Measurements from ENCODE around the gene SCD. TPM values are rescaled to one million over a fixed set of nuclear protein-coding genes. Genes with fewer than 3 reads are reported as not detected.

The SCD gene
- total and polyA plus RNA-seq, 4 donors = 43.4 to 1,255 (median 234) TPM

DNA sequence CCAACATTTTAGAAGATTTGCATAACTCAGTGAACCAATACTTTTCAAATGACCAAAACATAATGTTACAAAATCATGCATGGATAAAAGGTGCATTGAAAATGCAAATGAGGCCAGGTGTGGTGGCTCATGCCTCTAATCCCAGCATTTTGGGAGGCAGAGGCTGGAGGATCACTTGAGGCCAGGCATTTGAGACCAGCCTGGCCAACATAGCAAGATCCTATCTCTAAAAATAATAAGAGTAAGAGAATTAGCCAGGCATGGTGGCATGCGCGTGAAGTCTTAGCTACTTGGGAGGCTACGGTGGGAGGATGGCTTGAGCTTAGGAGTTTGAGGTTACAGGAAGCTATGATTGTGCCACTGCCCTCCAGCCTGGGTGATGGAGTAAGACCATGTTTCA is 33.4 kb downstream of the SCD start:
- no peaks in the 10 kb centered on the region for H3K27me3 ChIP-seq (ENCODE audit: control insufficient read depth in 4 of 4, insufficient read depth in 4 of 4, low read length in 3 of 4)
- H3K9ac ChIP-seq (ENCODE audit: low read depth in 1 of 2, low read length in 2 of 2) = no peak overlapping the region
- H3K4me1 ChIP-seq (ENCODE audit: control insufficient read depth in 4 of 4, insufficient read depth in 4 of 4, low read length in 3 of 4) = peaks cover 0 to 7% (median 1%) of the 10 kb centered on the region in 4 donors
- H3K36me3 ChIP-seq (ENCODE audit: control insufficient read depth in 4 of 4, insufficient read depth in 3 of 4, low read depth in 1 of 4, low read length in 3 of 4) = peaks cover 0 to 10% (median 5%) of the 10 kb centered on the region in 4 donors
- WGBS = 96% methylated on average over 3 of the region's 3 CpGs
- H3K27ac ChIP-seq (ENCODE audit: low read depth in 1 of 2, low read length in 2 of 2) = no peak overlapping the region
- TF ChIP-seq RAD21 (IDR thresholded peaks at IDR 0.05) (no peak), EGR1 (IDR thresholded peaks at IDR 0.05; ENCODE audit: low read depth in 2 of 2) (no peak), NR2F2 (IDR thresholded peaks at IDR 0.05) (no peak), HNF4G (IDR thresholded peaks at IDR 0.05) (no peak), YY1 (IDR thresholded peaks at IDR 0.05) (no peak), FOXA2 (IDR thresholded peaks at IDR 0.05) (no peak), FOXA1 (IDR thresholded peaks at IDR 0.05) (no peak), RXRA (IDR thresholded peaks at IDR 0.05) (no peak), HNF4A (conservative IDR thresholded peaks at IDR 0.05) (no peak), JUND (IDR thresholded peaks at IDR 0.05) (no peak), TAF1 (conservative IDR thresholded peaks at IDR 0.05) (no peak)
- TF ChIP-seq, protein P1, sequence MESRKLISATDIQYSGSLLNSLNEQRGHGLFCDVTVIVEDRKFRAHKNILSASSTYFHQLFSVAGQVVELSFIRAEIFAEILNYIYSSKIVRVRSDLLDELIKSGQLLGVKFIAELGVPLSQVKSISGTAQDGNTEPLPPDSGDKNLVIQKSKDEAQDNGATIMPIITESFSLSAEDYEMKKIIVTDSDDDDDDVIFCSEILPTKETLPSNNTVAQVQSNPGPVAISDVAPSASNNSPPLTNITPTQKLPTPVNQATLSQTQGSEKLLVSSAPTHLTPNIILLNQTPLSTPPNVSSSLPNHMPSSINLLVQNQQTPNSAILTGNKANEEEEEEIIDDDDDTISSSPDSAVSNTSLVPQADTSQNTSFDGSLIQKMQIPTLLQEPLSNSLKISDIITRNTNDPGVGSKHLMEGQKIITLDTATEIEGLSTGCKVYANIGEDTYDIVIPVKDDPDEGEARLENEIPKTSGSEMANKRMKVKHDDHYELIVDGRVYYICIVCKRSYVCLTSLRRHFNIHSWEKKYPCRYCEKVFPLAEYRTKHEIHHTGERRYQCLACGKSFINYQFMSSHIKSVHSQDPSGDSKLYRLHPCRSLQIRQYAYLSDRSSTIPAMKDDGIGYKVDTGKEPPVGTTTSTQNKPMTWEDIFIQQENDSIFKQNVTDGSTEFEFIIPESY (IDR thresholded peaks at IDR 0.05) = no peak
- H3K9me3 ChIP-seq (ENCODE audit: control insufficient read depth in 4 of 4, low read length in 3 of 4) = no peaks in the 10 kb centered on the region
- H3K4me3 ChIP-seq (ENCODE audit: low read depth in 1 of 3, low read length in 3 of 3) = no peak overlapping the region
- no peak for DNase-seq (ENCODE audit: low spot score)

DNA sequence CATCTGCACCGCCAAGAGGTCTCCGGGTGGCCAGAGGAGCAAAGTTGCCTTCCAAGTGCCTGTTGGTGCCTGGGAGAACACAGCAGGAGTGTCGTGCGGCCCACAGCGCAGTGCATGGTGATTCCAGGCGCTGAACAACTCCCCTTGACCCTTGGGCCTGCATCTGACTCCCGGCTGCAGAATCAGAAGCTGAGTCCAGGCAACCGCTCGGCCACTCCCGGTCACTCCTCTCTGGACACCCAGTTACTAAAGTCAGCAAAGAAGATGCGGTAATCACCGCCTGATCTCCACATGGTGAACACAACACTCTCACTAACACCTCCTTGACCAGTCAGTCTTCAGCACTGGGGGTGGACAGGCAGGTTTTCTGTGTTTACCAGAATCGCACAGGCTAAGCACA is 35.5 kb downstream of the SCD start:
- peaks cover 0 to 10% (median 5%) of the 10 kb centered on the region in 4 donors for H3K36me3 ChIP-seq (ENCODE audit: control insufficient read depth in 4 of 4, insufficient read depth in 3 of 4, low read depth in 1 of 4, low read length in 3 of 4)
- H3K27ac ChIP-seq (ENCODE audit: low read depth in 1 of 2, low read length in 2 of 2) = no peak overlapping the region
- H3K4me3 ChIP-seq (ENCODE audit: low read depth in 1 of 3, low read length in 3 of 3) = no peak overlapping the region
- no peaks in the 10 kb centered on the region for H3K9me3 ChIP-seq (ENCODE audit: control insufficient read depth in 4 of 4, low read length in 3 of 4)
- TF ChIP-seq, protein P2, sequence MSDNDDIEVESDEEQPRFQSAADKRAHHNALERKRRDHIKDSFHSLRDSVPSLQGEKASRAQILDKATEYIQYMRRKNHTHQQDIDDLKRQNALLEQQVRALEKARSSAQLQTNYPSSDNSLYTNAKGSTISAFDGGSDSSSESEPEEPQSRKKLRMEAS (IDR thresholded peaks at IDR 0.05) = no peak
- TF ChIP-seq, protein P1 (IDR thresholded peaks at IDR 0.05) = no peak
- TF ChIP-seq RAD21 (IDR thresholded peaks at IDR 0.05) = no peak
- TF ChIP-seq HNF4G (IDR thresholded peaks at IDR 0.05) = no peak
- TF ChIP-seq, protein P3, sequence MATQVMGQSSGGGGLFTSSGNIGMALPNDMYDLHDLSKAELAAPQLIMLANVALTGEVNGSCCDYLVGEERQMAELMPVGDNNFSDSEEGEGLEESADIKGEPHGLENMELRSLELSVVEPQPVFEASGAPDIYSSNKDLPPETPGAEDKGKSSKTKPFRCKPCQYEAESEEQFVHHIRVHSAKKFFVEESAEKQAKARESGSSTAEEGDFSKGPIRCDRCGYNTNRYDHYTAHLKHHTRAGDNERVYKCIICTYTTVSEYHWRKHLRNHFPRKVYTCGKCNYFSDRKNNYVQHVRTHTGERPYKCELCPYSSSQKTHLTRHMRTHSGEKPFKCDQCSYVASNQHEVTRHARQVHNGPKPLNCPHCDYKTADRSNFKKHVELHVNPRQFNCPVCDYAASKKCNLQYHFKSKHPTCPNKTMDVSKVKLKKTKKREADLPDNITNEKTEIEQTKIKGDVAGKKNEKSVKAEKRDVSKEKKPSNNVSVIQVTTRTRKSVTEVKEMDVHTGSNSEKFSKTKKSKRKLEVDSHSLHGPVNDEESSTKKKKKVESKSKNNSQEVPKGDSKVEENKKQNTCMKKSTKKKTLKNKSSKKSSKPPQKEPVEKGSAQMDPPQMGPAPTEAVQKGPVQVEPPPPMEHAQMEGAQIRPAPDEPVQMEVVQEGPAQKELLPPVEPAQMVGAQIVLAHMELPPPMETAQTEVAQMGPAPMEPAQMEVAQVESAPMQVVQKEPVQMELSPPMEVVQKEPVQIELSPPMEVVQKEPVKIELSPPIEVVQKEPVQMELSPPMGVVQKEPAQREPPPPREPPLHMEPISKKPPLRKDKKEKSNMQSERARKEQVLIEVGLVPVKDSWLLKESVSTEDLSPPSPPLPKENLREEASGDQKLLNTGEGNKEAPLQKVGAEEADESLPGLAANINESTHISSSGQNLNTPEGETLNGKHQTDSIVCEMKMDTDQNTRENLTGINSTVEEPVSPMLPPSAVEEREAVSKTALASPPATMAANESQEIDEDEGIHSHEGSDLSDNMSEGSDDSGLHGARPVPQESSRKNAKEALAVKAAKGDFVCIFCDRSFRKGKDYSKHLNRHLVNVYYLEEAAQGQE (IDR thresholded peaks at IDR 0.05) = no peak
- TF ChIP-seq, protein P4, sequence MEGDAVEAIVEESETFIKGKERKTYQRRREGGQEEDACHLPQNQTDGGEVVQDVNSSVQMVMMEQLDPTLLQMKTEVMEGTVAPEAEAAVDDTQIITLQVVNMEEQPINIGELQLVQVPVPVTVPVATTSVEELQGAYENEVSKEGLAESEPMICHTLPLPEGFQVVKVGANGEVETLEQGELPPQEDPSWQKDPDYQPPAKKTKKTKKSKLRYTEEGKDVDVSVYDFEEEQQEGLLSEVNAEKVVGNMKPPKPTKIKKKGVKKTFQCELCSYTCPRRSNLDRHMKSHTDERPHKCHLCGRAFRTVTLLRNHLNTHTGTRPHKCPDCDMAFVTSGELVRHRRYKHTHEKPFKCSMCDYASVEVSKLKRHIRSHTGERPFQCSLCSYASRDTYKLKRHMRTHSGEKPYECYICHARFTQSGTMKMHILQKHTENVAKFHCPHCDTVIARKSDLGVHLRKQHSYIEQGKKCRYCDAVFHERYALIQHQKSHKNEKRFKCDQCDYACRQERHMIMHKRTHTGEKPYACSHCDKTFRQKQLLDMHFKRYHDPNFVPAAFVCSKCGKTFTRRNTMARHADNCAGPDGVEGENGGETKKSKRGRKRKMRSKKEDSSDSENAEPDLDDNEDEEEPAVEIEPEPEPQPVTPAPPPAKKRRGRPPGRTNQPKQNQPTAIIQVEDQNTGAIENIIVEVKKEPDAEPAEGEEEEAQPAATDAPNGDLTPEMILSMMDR (IDR thresholded peaks at IDR 0.05; ENCODE audit: low read depth, low read length, missing input control) = no peak
- no peak for TF ChIP-seq YY1 (IDR thresholded peaks at IDR 0.05)
- TF ChIP-seq SP1 (IDR thresholded peaks at IDR 0.05) = no peak
- no peak for TF ChIP-seq RXRA (IDR thresholded peaks at IDR 0.05)
- no peak for TF ChIP-seq FOXA2 (IDR thresholded peaks at IDR 0.05)
- no peak for TF ChIP-seq HNF4A (conservative IDR thresholded peaks at IDR 0.05)
- TF ChIP-seq TAF1 (conservative IDR thresholded peaks at IDR 0.05) = no peak
- no peak for TF ChIP-seq JUND (IDR thresholded peaks at IDR 0.05)
- no peak for TF ChIP-seq FOXA1 (IDR thresholded peaks at IDR 0.05)
- no peak for DNase-seq (ENCODE audit: low spot score)
- no peaks in the 10 kb centered on the region for H3K27me3 ChIP-seq (ENCODE audit: control insufficient read depth in 4 of 4, insufficient read depth in 4 of 4, low read length in 3 of 4)
- WGBS = 96% methylated on average over 13 of the region's 13 CpGs
- peaks cover 0 to 5% (median 0%) of the 10 kb centered on the region in 4 donors for H3K4me1 ChIP-seq (ENCODE audit: control insufficient read depth in 4 of 4, insufficient read depth in 4 of 4, low read length in 3 of 4)
- peak overlapping the region in 1 of 2 donors; percentile 41 for H3K9ac ChIP-seq (ENCODE audit: low read depth in 1 of 2, low read length in 2 of 2)
